ENCODE measurements around the gene MRPS16. TPM values are rescaled to one million over a fixed set of nuclear protein-coding genes. Genes with fewer than 3 reads are reported as not detected.
A peak's percentile ranks its signal among the peaks of the same experiment; 100 is the strongest.

MRPS16 gene
- total and polyA plus RNA-seq, 2 of the 13 experiments (the other 11 are each of a cell fraction or from before 2014, with no cell fraction given): 70.1 to 135 TPM

- TF ChIP-seq HIC2 (CRISPR knock-in tag; IDR thresholded peaks at IDR 0.05; ENCODE audit: low read depth) (no peak), ZNF644 (CRISPR knock-in tag; IDR thresholded peaks at IDR 0.05; ENCODE audit: low read depth) (peak; percentile 52; the same call in 1 of the 2 replicates), ZNF224 (CRISPR knock-in tag; IDR thresholded peaks at IDR 0.05) (no peak), FOXK1 (CRISPR knock-in tag; IDR thresholded peaks at IDR 0.05; ENCODE audit: borderline replicate concordance, low read depth) (no peak), MEIS2 (CRISPR knock-in tag; IDR thresholded peaks at IDR 0.05) (no peak), MAZ (IDR thresholded peaks at IDR 0.05; ENCODE audit: borderline replicate concordance, low read depth, low read length) (no peak), MAZ (CRISPR knock-in tag; IDR thresholded peaks at IDR 0.05; ENCODE audit: low read depth) (no peak), U2AF1 (optimal IDR thresholded peaks at IDR 0.05; ENCODE audit: low read depth, low read length) (no peak), TSC22D2 (CRISPR knock-in tag; IDR thresholded peaks at IDR 0.05; ENCODE audit: borderline replicate concordance) (no peak), POGZ (CRISPR knock-in tag; IDR thresholded peaks at IDR 0.05) (no peak), MAX (IDR thresholded peaks at IDR 0.05) (no peak), ZNF281 (CRISPR knock-in tag; IDR thresholded peaks at IDR 0.05; ENCODE audit: borderline replicate concordance) (no peak), FLYWCH1 (CRISPR knock-in tag; IDR thresholded peaks at IDR 0.05) (no peak), ZNF563 (CRISPR knock-in tag; IDR thresholded peaks at IDR 0.05) (no peak), SPEN (CRISPR knock-in tag; IDR thresholded peaks at IDR 0.05; ENCODE audit: low read depth) (no peak), ZNF792 (CRISPR knock-in tag; IDR thresholded peaks at IDR 0.05) (no peak), PHF5A (CRISPR knock-in tag; IDR thresholded peaks at IDR 0.05; ENCODE audit: low read depth, unreplicated experiment) (no peak), GABPA (IDR thresholded peaks at IDR 0.05; ENCODE audit: low read depth, low read length) (no peak), GABPA (CRISPR knock-in tag; IDR thresholded peaks at IDR 0.05; ENCODE audit: low read depth) (no peak), HOMEZ (CRISPR knock-in tag; IDR thresholded peaks at IDR 0.05; ENCODE audit: low read depth) (peak; percentile 27; the same call in 1 of the 2 replicates), GMEB2 (CRISPR knock-in tag; IDR thresholded peaks at IDR 0.05; ENCODE audit: low read depth) (no peak), SP4 (CRISPR knock-in tag; IDR thresholded peaks at IDR 0.05) (no peak), CENPBD1 (CRISPR knock-in tag; IDR thresholded peaks at IDR 0.05; ENCODE audit: borderline replicate concordance, low read depth) (no peak), MTA1 (CRISPR knock-in tag; IDR thresholded peaks at IDR 0.05; ENCODE audit: borderline replicate concordance) (no peak), ZBTB7A (CRISPR knock-in tag; IDR thresholded peaks at IDR 0.05) (no peak)
Observed at GRCh38 chr10:73215749-73216148, 36.7 kb downstream of the MRPS16 start (continued).
